GM19468 (cell line): Measurements from ENCODE around the gene INPP5F.

Experiments used
- ATAC-seq: cut with Tn5 transposase; IDR thresholded peaks from one replicate; pipeline ENCODE4 v1.9.1; 2021; ENCODE audit warnings: mild to moderate bottlenecking, moderate library complexity, moderate number of reproducible peaks; ENCODE audit not compliant: unreplicated experiment; ENCODE audit errors: extremely low read depth

Gene INPP5F

DNA sequence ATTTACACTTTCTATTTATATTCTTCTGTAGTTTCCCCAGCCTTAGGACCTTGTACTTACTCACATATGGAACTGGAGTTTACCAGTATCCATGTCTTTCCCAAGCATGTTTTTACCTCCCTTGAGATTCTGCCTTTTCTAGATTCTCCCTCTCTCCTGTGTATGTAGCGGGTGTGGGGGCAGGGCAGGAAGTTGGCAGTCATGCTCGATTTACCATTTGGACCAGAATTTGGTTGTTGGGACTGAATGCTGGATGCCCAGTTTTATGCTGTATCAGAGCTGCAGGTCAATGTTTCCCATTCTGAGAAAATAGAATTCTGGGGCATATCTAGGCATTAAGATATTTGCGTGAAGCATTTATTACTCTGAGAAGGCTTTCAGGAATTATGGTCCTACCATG, 14.2 kb downstream of the INPP5F start:
- ATAC-seq = no peak

DNA sequence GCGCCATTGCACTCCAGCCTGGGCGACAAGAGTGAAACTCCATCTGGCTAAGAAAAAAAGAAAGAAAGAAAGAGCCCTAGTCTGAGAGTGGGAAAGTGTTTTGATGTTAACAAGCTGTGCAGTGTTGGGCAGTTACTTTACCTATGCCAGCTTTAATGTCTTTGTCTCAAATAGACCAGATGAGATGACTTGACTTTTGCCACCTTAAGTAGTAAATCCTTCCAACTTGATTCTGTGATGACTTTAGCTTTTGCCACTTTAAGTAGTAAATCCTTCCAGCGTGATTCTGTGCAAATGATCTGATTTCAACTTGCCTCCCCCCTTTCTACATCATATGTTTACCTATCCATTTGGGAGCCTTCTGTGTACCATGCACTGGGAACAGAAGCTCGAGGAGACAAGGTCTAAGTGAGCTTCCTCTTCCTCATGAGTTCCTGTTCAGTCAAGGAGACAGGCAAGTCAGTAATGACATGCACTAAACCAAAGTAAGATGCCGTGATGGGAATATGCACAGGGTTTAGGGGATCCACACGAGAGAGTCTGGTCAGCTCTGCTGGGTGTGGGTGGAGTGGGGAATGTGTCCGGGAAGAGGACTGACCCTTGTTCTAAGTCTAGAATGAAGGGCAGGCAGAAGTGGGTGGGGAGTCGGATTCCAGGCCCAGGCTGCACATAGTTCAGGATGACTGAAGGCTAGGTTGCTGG, 17.2 kb downstream of the INPP5F start:
- no peak for ATAC-seq

DNA sequence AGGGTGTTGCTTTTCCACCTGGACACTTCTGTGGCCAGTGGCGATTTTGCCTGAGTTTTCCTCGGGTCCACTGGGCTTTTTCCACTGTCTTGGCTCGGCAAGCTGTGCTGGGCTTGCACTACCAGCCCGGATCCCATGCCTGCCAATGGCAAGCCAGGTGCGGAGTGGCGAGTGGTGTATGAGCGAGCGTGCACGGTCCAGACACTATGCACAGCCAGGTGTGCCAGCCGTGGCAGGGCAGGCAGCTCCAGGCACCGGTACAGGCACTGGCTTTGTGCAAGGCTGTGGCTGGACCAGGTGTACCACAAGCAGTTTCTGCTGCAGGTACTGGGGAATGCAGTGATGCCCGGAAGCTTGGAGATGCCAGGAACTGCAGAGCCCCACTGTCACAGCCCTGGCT, 22.1 kb downstream of the INPP5F start:
- ATAC-seq = no peak

DNA sequence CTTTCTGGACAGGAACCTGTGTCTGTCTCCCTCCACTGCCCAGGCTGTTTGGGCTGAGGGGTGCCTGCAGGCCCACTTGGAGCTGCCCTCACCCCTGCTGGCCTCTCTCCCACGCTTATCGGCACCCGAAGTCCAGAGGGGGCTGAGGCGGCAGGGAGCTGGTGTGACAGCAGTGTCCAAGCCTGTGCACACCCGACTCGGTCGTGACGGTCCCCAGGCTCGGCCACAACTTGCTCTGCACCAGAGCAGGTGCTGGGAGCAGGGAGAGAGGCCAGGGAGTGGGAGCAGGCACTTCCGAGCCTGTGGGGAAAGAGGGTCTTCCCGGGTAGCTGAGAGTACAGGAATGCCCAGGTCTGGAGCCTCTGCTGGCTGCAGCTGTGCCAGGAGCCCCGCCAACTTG, 23.0 kb downstream of the INPP5F start:
- no peak for ATAC-seq

DNA sequence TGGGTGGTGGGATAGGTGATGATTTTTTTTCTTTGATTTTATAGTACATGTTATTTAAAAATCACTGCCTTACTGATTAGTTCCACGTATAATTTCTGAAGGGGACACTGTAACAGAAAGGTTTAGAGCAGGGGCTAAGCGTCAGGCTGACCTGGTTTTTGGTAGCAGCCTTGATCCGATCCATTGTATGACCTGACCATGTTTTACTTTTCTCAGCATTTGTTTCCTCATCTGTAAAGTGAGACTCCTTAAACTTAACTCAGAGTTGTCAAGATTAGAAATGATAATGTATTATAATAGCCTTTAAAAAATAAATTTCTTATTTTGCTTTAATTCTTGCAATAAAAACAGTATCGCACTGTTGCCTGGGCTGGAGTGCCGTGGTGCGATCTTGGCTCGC, 23.6 kb downstream of the INPP5F start:
- ATAC-seq = no peak

DNA sequence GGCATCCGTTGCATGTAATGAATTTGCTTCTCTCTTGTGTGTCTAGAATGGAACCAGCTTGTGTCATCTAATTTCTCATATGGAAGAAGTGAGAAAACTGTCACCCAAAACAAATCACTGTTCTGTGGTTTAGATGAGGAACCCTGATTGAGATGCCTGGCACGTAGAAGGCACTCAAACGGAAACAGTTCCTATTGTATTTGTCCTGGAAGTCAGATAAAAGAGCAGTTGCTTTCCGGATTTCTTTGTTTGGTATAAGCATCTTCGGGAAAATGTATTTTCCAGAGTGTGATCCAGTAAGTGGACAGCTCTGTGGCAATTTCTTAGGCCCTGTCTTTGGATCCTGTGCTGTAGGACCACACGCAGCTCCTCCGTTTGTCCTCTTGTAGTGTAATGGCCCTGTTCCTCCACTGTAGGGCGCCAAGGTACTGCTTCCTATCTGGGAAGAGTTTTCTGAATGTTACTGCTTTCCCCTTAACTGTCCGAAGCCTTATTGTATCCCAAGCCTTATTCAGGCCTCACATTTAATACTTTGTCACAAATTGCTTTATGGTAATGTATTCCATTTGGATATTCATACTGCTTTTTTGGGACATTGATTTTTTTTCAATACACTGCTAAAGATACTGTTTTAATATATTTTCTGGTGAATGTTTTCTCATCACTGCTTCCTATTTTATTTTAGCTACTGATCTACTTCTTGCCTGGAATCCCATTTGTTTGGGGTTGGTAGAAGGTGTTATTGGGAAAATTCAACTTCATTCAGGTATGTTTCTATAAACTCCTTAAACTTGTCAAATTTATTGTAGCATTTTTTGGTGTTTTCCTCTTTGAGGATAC, 24.8 kb downstream of the INPP5F start:
- peak; percentile 46 for ATAC-seq

DNA sequence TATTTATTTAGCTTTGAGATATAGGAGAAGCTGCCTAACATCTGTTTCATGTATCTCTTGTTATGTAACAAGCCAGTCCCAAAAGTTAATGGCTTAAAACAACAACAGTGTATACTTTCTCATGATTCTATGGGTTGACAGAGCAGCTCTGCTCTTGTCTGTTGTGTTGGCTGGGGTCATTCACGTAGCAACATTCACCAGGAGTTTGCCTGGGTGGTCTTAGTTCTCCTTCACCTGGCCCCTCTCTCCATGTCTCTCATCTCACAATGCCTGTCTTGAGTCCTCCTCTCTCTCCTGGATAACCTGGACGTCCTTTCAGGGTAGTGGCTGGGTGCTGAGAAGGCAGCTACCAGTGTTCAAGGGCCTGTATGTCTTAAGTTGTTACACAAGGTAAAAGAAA, 27.5 kb downstream of the INPP5F start:
- no peak for ATAC-seq

DNA sequence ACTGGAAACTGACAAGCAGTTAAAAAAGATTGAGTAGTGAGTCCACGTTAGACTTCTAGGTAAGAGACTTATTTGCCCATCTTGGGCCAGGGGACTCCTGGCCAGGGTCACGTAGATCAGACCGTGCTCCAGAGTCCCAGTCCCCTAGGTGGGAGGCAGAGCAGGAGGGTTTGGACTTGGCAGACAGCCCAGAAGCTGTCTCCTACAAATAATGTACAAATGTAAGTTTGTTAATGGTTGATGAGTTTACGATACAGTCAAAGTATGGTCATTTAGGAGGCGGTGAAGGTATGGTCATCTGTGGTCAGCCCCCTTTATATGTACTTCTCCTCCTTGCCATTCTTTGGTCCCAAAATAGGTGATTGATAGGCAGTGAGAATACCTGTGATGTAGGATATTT, 28.2 kb downstream of the INPP5F start:
- ATAC-seq = no peak

DNA sequence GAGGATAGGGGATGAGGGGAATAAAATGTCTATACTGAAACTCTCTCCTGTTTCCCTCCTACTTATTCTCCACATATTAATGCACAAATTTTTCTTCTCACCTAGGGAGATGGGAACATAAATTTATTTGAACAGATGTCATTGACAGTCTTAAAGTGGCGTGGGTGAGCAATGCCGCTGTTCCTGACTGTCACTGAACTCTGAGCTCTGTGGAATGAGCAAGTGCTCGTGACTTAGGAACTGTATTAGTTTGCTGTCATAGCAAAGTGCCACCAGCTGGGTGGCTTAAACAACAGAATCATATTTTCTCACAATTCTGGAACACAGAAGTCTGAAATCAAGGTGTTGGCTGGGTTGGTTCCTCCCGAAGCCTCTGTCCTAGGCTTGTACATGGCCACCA, 29.1 kb downstream of the INPP5F start:
- ATAC-seq = no peak

DNA sequence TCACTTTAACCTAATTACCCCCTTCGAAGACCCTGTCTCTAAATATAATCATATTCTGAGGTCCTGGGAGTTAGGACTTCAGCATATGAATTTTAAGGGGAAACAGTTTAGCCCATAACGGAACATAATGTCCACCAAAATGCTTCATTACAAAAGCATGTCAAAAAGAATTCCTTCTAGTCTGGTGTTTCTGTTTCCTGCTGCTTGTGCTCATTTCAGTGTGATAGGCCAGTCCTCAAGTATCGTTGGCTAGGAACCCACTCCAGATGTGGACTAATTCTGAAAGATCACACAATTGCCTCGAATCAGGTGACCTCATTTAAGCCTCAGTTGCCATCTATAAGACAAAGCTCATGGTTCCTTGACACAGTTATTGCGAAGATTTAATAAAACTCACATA, 29.6 kb downstream of the INPP5F start:
- ATAC-seq = no peak

DNA sequence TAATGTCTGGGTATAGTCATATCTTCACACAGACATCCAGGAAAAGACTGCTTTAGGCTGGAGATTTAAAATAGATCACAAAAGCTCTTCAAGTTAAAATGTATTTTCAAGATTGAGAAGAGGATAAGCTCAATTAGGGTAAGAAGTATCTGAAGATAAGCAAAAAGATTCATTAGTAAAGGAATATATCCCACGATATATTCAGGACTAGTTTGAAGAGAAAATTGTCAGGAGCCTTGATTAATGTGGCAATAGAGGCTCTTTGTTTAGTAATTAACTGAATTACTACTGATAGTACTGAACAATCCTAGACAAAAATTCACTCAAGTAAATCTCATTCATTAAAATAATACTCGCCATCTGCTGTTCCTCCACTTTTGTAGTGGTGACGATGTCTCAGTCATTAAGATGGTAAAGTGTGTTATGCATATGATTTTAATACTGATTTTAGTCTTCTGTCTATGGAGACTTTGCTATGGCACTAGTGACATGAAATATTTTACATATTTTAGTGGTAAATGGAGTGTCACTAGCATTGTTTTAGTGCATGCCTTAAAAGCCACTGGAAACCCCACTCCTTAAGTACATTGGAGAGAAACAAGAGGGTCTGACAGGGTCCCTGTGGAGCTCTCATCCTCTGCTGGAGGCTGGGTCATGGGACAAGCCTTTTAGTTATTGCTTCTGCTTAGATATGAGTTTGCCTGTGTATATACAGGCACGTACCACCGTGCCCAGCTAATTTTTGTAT, 32.8 kb downstream of the INPP5F start:
- no peak for ATAC-seq

DNA sequence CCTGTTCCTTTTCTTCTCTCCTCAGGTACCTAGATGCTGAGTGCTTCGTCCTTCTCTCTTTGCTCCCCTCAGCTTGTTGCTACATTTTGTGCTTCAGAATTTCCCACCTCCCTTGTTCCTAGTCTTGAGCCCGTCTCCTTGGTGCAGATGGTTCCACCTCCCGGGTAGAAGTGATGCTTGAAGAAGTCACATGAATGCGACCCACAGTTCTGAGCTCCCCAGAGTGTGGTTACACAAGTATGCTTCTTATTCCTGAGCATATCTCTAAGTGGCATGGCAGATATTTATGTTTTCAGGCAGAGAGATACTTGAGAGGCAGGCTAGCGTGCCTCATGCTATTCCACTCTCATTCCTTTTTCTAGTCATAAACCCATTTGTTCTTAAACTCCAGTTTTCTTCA, 34.0 kb downstream of the INPP5F start:
- ATAC-seq = no peak

DNA sequence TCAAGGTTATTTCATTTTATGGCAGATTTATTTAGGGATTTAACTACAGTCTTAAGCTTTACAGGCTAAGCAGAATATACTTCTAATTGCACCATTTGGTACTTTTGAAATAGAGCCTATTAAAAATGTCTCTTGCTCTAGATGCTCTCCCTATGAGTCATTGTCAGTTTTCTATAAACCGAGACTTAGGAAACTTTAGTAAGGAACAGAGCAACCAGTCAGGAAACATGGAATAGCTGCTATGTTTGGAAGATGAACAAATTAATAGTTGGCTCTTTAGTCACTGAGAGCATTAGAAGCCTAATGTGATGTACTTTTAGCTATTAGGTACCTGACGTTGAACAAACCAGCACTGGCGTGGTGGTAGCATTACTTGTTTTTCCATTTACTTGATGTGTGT, 35.3 kb downstream of the INPP5F start:
- ATAC-seq = no peak

DNA sequence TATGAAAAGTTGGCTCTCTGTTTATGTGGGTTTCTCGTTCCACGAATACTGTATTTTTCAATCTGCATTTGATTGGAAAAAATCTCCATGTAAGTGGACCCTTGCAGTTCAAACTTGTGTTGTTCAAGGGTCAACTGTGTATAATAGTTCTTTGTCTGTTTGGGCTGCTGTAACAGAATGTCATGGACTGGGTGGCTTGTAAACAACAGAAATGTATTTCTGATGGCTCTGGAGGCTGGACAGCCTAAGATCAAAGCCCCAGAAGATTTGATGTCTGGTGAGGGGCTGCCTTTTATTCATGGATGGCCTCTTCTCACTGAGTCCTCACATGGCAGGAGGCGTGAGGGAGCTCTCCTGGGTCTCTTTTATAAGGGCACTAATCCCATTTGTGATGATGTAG, 36.2 kb downstream of the INPP5F start:
- no peak for ATAC-seq

DNA sequence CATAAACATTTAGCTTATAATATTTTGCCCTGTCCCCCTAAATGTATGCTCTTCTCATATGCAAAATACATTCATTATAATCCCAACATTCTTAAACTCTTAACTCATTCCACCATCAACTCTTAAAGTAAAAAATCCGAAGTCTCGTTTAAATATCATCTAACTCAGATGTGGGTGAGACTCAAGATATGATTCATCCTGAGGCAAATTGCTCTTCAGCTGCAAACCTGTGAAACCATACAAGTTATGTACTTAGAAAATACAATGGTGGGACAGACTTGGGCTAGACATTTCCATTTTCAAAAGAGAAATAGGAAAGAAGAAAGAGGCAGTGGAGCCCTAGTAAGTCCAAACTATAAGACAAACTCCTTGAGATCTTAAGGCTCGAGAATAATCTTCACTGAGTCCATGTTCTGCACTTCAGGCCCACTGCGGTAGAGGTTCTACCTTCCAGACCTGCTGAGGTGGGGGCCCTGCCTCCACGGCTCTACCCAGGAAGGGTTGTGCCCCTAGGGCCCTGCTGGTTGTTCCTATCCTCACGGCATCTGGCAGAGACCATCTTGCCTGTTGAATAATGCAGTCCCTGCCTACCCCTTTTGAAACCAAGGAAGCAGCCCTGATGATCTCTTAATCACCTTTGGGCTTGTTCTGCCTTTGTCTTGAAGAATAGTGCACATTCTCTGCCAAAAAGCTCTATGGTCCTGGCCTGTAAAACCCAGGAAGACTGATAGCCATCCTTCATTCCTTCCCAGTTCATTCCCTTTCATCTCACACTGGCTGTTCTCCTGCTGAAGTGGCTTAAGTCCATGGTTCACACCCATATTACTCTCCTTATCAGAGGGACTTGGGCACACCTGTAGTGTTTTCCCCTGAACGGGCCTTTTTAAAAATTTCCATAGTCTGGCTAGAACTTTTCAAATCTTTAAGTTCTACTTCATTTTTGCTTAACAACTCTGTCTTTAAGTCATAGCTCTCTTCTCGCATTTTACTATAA, 37.3 kb downstream of the INPP5F start:
- ATAC-seq = no peak

DNA sequence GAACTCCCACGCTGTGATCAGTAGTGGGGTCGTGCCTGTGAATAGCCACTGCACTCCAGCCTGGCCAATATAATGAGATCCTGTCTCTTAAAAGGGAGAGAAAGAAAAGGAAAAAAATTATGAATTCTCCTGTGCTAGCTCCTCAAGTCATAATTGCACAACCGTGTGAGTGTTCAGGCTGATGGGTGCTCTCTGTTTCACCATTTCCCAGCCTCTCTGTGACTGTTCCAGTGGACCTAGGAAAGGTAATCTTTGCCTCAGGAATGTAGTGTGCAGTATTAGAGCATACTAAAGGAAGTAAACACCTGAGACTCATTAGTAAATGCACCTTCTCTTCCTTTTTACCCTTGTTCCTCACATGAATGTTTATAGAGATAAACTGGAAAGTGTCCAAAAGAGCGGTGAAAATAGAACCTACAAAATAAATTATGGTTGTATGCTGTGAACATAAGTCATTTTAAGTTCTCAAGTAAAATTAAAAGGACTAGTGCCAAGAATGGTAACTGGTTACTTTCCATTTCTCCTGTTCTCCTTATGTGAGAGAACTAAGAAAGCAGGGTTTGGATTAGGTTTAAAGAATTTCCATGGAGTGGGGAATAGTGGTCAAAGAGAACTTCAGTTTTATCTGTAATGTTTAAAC, 42.7 kb downstream of the INPP5F start:
- ATAC-seq = no peak

DNA sequence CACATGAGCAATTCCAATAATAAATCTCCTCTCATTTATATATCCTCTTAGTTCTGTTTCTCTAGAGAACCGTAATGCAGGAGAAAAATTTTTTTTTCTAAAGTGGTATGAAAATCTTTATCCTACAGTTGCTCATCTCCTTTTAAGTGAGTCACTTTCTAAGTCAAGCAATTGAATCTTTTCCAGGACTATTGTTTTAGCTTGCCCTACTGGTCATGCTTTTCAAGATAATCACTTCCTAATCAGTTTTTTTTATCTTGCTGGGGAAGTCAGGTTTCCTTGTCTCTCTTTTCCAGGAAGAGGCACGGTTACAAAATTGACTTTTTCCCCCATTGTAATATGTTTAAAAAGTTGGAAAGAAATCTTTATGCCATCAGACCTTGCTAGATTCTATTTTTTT, 44.0 kb downstream of the INPP5F start:
- no peak for ATAC-seq

DNA sequence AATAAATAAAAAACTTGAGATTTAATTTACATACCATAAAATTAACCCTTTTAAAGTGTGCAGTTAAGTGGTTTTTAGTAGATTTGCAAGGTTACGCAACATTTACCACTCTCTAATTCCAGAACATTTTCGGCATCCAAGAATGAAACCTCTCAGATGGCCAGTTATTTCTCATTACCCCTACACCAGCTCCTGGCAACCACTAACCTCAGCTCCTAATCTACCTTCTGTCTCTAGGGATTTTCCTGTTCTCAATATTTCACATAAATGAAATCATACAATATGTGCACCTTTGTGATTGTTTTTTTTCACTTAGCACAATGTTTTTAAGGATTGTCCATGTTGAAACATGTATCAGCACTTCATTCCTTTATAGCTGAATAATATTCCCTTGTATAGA, 45.1 kb downstream of the INPP5F start:
- no peak for ATAC-seq

DNA sequence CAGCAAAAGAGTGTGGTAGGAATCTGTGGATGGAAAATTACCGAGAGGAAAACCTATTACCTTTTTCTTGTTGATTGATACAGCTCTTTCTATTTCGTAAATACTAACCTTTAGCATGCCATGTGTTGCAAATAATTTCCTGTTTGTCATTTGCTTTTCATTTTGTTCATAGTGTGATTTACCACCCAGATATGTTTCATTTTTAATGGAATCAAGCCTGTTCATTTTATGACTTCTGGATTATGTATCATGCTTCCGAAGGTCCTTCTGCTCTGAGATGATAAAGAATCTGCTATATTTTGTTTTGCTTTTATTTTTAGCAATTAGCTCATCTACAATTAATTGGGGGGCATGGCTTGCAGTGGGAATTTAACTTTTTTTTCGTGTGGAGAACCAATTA, 46.5 kb downstream of the INPP5F start:
- ATAC-seq = no peak
